Measurements from ENCODE around the gene TYW1. TPM values are rescaled to one million over a fixed set of nuclear protein-coding genes. Genes with fewer than 3 reads are reported as not detected.
"Not testable (repeated sequence)": the region's sequence is repeated elsewhere in the genome, so short reads cannot be mapped to it uniquely, and the experiment has no call there.

The TYW1 gene
- polyA plus RNA-seq, 4 donors: 3.4 to 18.8 (median 8.1) TPM

DNA sequence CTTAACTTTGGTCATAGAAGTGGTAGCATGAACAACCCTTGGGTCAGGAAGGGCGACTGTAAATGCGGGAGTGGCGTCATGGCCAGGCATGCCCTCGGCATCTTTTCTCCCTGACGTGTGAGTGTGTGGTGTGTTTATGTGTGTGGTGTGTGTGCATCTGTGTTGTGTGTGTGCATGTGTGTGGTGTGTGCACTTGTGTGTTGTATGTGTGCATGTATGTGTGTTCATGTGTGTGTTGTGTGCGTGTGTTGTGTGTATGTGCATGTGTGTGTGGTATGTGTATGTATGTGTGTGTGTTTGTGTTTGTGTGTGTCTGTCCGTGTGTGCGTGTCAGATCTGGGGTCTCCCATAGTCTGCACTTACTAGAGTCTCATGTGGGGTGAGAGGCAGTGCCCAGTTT is 192.5 kb downstream of the TYW1 start:
- not testable (repeated sequence) for H3K4me1 ChIP-seq (ENCODE audit: control insufficient read depth in 3 of 3, insufficient read depth in 2 of 3, low read depth in 1 of 3, low read length in 2 of 3); H3K27ac ChIP-seq (ENCODE audit: low read depth in 1 of 3, low read length in 2 of 3); FAIRE-seq; H3K36me3 ChIP-seq (ENCODE audit: control insufficient read depth in 3 of 3, insufficient read depth in 2 of 3, low read depth in 1 of 3, low read length in 3 of 3); H3K4me3 ChIP-seq (ENCODE audit: low read depth in 1 of 3, low read length in 3 of 3); DNase-seq; H3K27me3 ChIP-seq (ENCODE audit: control insufficient read depth in 3 of 3, insufficient read depth in 3 of 3, low read length in 3 of 3); H3K9me3 ChIP-seq (ENCODE audit: control insufficient read depth in 2 of 2, insufficient read depth in 1 of 2, low read depth in 1 of 2, low read length in 1 of 2)
- WGBS, 3 donors: 89 to 94% (median 92%) methylated on average over 8 of the region's 8 CpGs

GRCh38 chr7:67189801-67190465 is 193.3 kb downstream of the TYW1 start:
- H3K27me3 ChIP-seq (ENCODE audit: control insufficient read depth in 3 of 3, insufficient read depth in 3 of 3, low read length in 3 of 3); H3K4me1 ChIP-seq (ENCODE audit: control insufficient read depth in 3 of 3, insufficient read depth in 2 of 3, low read depth in 1 of 3, low read length in 2 of 3); H3K4me3 ChIP-seq (ENCODE audit: low read depth in 1 of 3, low read length in 3 of 3); H3K9me3 ChIP-seq (ENCODE audit: control insufficient read depth in 2 of 2, insufficient read depth in 1 of 2, low read depth in 1 of 2, low read length in 1 of 2); FAIRE-seq; H3K27ac ChIP-seq (ENCODE audit: low read depth in 1 of 3, low read length in 2 of 3); DNase-seq; H3K36me3 ChIP-seq (ENCODE audit: control insufficient read depth in 3 of 3, insufficient read depth in 2 of 3, low read depth in 1 of 3, low read length in 3 of 3): not testable (repeated sequence)
- WGBS, 3 donors: 78 to 84% (median 80%) methylated on average over 4 of the region's 4 CpGs

DNA sequence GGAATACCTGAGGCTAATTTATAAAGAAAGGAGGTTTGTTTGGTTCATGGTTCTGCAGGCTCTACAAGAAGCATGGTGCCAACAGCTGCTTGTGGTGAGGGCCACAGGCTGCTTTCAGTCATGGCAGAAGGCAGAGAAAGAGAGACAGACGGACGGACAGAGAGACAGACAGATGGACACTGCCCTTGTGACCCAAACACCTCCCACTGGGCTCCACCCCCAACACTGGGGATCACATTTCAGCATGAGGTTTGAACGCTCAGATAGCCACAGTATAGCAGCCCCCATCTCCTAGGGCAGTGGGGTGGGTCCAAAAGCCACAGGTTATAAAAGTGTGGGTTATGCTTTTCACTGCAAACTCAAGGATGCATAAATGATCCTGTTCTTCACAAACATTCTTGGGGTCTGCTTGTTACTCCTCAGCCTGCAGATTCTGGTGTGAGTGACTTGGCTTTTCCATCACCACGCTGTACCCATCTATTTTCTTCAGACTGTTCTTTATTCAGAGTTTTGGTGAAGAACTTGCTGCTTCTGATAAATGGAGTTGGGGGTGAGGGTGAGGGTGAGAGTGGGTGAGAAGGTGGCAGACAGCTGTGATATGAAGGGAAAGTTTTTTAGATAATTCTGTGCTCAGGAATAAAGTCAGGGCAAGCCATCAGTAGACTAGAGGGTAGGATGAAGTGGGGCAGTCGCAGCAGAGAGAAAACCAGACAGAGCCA is 194.5 kb downstream of the TYW1 start:
- not testable (repeated sequence) for H3K9me3 ChIP-seq (ENCODE audit: control insufficient read depth in 2 of 2, insufficient read depth in 1 of 2, low read depth in 1 of 2, low read length in 1 of 2); H3K36me3 ChIP-seq (ENCODE audit: control insufficient read depth in 3 of 3, insufficient read depth in 2 of 3, low read depth in 1 of 3, low read length in 3 of 3); H3K4me3 ChIP-seq (ENCODE audit: low read depth in 1 of 3, low read length in 3 of 3); FAIRE-seq; H3K27ac ChIP-seq (ENCODE audit: low read depth in 1 of 3, low read length in 2 of 3); H3K27me3 ChIP-seq (ENCODE audit: control insufficient read depth in 3 of 3, insufficient read depth in 3 of 3, low read length in 3 of 3); DNase-seq; H3K4me1 ChIP-seq (ENCODE audit: control insufficient read depth in 3 of 3, insufficient read depth in 2 of 3, low read depth in 1 of 3, low read length in 2 of 3)
- 92 to 95% (median 92%) methylated on average over 4 of the region's 5 CpGs for WGBS, 3 donors

DNA sequence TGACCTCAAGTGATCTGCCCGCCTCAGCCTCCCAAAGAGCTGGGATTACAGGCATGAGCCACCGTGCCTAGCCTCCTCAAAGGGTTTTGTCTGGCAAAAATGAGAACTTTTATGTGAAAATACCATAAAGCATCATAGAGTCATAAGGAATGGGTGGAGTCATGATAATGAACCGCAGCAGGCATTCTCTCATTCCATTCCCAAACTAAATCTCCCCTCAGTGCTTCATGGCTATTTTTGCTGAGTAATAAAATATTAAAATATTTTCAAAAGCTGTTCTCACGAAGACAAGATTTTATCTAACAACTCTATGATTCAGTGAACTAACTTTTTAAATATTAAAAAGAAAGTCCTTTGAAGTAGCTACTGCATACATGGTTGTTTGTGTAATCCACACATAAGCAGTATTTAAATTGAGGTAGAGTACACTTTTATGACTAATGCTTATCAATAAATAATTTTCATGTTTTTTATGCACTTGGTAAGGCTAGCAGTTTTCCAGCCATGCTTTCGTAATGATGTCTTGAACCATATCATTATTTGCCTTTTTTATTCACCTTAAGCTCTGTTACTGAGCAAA is 195.6 kb downstream of the TYW1 start:
- FAIRE-seq; DNase-seq; H3K4me3 ChIP-seq (ENCODE audit: low read depth in 1 of 3, low read length in 3 of 3); H3K27me3 ChIP-seq (ENCODE audit: control insufficient read depth in 3 of 3, insufficient read depth in 3 of 3, low read length in 3 of 3); H3K27ac ChIP-seq (ENCODE audit: low read depth in 1 of 3, low read length in 2 of 3); H3K9me3 ChIP-seq (ENCODE audit: control insufficient read depth in 2 of 2, insufficient read depth in 1 of 2, low read depth in 1 of 2, low read length in 1 of 2); H3K4me1 ChIP-seq (ENCODE audit: control insufficient read depth in 3 of 3, insufficient read depth in 2 of 3, low read depth in 1 of 3, low read length in 2 of 3); H3K36me3 ChIP-seq (ENCODE audit: control insufficient read depth in 3 of 3, insufficient read depth in 2 of 3, low read depth in 1 of 3, low read length in 3 of 3): not testable (repeated sequence)
- 82 to 92% (median 89%) methylated on average over 4 to 5 of the region's 5 CpGs for WGBS, 3 donors

DNA sequence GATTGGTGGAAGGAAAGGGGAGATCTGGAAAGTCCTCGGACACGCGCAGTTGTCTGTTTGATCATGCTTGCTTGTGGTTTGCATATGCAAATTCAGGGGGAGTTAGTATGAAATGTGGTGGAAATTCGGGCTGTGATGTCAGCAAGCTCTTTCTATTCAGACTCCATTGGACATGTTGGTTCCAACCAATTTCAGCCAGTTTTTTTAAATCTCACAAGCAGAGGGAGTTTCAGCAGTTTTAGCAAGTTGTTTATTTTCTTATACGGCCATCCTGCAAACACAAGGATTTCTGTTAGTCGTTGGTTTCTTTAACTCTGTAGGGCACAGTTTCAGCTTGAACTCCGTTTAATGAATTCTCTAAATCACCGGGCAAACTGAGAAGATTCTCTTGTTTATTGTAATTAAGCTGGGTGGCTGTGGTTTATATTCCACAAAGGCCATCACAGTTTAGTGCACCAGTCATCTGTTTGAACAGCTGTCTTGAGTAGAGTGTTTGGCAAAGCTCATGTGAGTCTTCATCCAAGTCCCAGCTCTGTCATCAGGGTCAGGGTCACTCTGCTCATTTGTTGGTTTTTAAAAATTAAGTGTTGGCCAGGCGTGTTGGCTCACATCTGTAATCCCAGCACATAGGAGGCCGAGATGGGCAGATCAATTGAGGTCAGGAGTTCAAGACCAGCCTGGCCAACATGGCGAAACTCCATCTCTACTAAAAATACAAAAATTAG is 196.4 kb downstream of the TYW1 start:
- not testable (repeated sequence) for H3K36me3 ChIP-seq (ENCODE audit: control insufficient read depth in 3 of 3, insufficient read depth in 2 of 3, low read depth in 1 of 3, low read length in 3 of 3); H3K27me3 ChIP-seq (ENCODE audit: control insufficient read depth in 3 of 3, insufficient read depth in 3 of 3, low read length in 3 of 3); H3K4me3 ChIP-seq (ENCODE audit: low read depth in 1 of 3, low read length in 3 of 3); FAIRE-seq; H3K4me1 ChIP-seq (ENCODE audit: control insufficient read depth in 3 of 3, insufficient read depth in 2 of 3, low read depth in 1 of 3, low read length in 2 of 3); H3K9me3 ChIP-seq (ENCODE audit: control insufficient read depth in 2 of 2, insufficient read depth in 1 of 2, low read depth in 1 of 2, low read length in 1 of 2)
- WGBS, 3 donors: 59 to 71% (median 64%) methylated on average over 11 of the region's 11 CpGs
- peak overlapping the region in 2 of 3 donors; percentile 1 to 65 for H3K27ac ChIP-seq (ENCODE audit: low read depth in 1 of 3, low read length in 2 of 3)
- peak; percentile 8 to 12 for DNase-seq

- peak in 1 of 2 donors; percentile 14 for DNase-seq
- not testable (repeated sequence) for H3K4me3 ChIP-seq (ENCODE audit: low read depth in 1 of 3, low read length in 3 of 3); H3K4me1 ChIP-seq (ENCODE audit: control insufficient read depth in 3 of 3, insufficient read depth in 2 of 3, low read depth in 1 of 3, low read length in 2 of 3); H3K9me3 ChIP-seq (ENCODE audit: control insufficient read depth in 2 of 2, insufficient read depth in 1 of 2, low read depth in 1 of 2, low read length in 1 of 2); H3K27ac ChIP-seq (ENCODE audit: low read depth in 1 of 3, low read length in 2 of 3); H3K27me3 ChIP-seq (ENCODE audit: control insufficient read depth in 3 of 3, insufficient read depth in 3 of 3, low read length in 3 of 3); FAIRE-seq; H3K36me3 ChIP-seq (ENCODE audit: control insufficient read depth in 3 of 3, insufficient read depth in 2 of 3, low read depth in 1 of 3, low read length in 3 of 3)
- WGBS, 3 donors: 41 to 89% (median 77%) methylated on average over 2 of the region's 2 CpGs
Measured at GRCh38 chr7:67196176-67196575, 199.5 kb downstream of the TYW1 start.

- FAIRE-seq; H3K27ac ChIP-seq (ENCODE audit: low read depth in 1 of 3, low read length in 2 of 3); H3K27me3 ChIP-seq (ENCODE audit: control insufficient read depth in 3 of 3, insufficient read depth in 3 of 3, low read length in 3 of 3); H3K4me1 ChIP-seq (ENCODE audit: control insufficient read depth in 3 of 3, insufficient read depth in 2 of 3, low read depth in 1 of 3, low read length in 2 of 3); H3K4me3 ChIP-seq (ENCODE audit: low read depth in 1 of 3, low read length in 3 of 3); H3K9me3 ChIP-seq (ENCODE audit: control insufficient read depth in 2 of 2, insufficient read depth in 1 of 2, low read depth in 1 of 2, low read length in 1 of 2); DNase-seq: not testable (repeated sequence)
- 95 to 98% (median 97%) methylated on average over 8 of the region's 9 CpGs for WGBS, 3 donors
- H3K36me3 ChIP-seq (ENCODE audit: control insufficient read depth in 3 of 3, insufficient read depth in 2 of 3, low read depth in 1 of 3, low read length in 3 of 3): peaks cover 0 to 10% (median 0%) of the 10 kb centered on the region in 3 donors
Measured at GRCh38 chr7:67198865-67199526, 202.4 kb downstream of the TYW1 start.

DNA sequence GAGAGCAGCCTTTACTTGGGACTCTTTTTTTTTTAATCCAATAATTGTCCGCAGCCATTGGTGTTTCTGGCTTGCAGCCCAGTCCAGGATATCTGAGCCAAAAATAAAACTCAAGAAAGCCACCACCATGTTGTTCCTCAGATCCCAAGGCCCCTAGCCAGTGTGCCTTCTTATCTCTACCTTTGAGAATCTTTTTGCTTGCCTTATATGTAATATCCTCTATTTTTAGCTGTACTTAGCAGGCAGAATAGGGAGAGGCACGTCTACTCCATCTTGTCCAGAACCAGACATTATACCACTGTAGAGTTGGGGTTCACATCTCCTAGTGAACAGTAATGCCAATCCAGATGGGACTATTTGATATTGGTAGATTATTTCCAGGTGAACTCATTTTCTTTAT is 209.1 kb downstream of the TYW1 start:
- H3K36me3 ChIP-seq (ENCODE audit: control insufficient read depth in 3 of 3, insufficient read depth in 2 of 3, low read depth in 1 of 3, low read length in 3 of 3); H3K27ac ChIP-seq (ENCODE audit: low read depth in 1 of 3, low read length in 2 of 3); H3K4me1 ChIP-seq (ENCODE audit: control insufficient read depth in 3 of 3, insufficient read depth in 2 of 3, low read depth in 1 of 3, low read length in 2 of 3); H3K9me3 ChIP-seq (ENCODE audit: control insufficient read depth in 2 of 2, insufficient read depth in 1 of 2, low read depth in 1 of 2, low read length in 1 of 2); H3K27me3 ChIP-seq (ENCODE audit: control insufficient read depth in 3 of 3, insufficient read depth in 3 of 3, low read length in 3 of 3); H3K4me3 ChIP-seq (ENCODE audit: low read depth in 1 of 3, low read length in 3 of 3); DNase-seq; FAIRE-seq: not testable (repeated sequence)
- whole genome bisulfite sequencing, 3 donors: 85 to 89% (median 88%) methylated on average over 2 of the region's 2 CpGs
